ENCODE measurements around the gene TMEM238. TPM values are rescaled to one million over a fixed set of nuclear protein-coding genes. Genes with fewer than 3 reads are reported as not detected.

The TMEM238 gene
- total and polyA plus RNA-seq, 9 of the 15 experiments (the other 6 are each of a cell fraction or from before 2014, with no cell fraction given), result 0.18 to 5.1 (median 1.3) TPM; not detected in 4

DNA sequence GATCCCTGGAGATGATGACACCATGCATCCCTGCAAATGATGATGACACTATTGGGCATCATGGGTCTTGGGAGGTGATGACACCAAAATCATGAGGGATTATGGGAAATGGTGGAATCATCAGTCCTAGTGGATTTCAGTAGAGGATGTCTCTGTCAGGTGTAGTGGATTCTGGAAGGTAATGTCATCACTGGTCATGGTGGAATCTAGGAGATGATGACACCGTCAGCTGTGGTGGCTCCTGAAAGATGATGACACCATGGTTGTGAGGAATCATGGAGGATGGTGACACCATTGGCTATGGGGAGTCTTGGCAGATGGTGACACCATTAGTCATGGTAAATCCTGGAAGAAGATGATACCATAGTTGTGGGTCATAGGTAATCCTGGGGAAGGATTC, 47.1 kb upstream of the TMEM238 start (continued):
- TF ChIP-seq, protein P1, sequence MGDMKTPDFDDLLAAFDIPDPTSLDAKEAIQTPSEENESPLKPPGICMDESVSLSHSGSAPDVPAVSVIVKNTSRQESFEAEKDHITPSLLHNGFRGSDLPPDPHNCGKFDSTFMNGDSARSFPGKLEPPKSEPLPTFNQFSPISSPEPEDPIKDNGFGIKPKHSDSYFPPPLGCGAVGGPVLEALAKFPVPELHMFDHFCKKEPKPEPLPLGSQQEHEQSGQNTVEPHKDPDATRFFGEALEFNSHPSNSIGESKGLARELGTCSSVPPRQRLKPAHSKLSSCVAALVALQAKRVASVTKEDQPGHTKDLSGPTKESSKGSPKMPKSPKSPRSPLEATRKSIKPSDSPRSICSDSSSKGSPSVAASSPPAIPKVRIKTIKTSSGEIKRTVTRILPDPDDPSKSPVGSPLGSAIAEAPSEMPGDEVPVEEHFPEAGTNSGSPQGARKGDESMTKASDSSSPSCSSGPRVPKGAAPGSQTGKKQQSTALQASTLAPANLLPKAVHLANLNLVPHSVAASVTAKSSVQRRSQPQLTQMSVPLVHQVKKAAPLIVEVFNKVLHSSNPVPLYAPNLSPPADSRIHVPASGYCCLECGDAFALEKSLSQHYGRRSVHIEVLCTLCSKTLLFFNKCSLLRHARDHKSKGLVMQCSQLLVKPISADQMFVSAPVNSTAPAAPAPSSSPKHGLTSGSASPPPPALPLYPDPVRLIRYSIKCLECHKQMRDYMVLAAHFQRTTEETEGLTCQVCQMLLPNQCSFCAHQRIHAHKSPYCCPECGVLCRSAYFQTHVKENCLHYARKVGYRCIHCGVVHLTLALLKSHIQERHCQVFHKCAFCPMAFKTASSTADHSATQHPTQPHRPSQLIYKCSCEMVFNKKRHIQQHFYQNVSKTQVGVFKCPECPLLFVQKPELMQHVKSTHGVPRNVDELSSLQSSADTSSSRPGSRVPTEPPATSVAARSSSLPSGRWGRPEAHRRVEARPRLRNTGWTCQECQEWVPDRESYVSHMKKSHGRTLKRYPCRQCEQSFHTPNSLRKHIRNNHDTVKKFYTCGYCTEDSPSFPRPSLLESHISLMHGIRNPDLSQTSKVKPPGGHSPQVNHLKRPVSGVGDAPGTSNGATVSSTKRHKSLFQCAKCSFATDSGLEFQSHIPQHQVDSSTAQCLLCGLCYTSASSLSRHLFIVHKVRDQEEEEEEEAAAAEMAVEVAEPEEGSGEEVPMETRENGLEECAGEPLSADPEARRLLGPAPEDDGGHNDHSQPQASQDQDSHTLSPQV (IDR thresholded peaks at IDR 0.05), result no peak
- TF ChIP-seq U2AF1 (optimal IDR thresholded peaks at IDR 0.05; ENCODE audit: low read depth, low read length) (no peak), FUS (optimal IDR thresholded peaks at IDR 0.05; ENCODE audit: low read depth, low read length) (no peak), ZNF232 (CRISPR knock-in tag; IDR thresholded peaks at IDR 0.05) (no peak), ZKSCAN1 (IDR thresholded peaks at IDR 0.05; ENCODE audit: low read depth, low read length) (no peak), ZFP36 (IDR thresholded peaks at IDR 0.05; ENCODE audit: low read depth, low read length, partially characterized antibody) (no peak), CEBPG (CRISPR knock-in tag; IDR thresholded peaks at IDR 0.05) (no peak), CEBPG (tag; conservative IDR thresholded peaks at IDR 0.05 in 1 of 2, IDR thresholded peaks at IDR 0.05 in 1 of 2) (peak in 1 of 2 experiments; percentile 39; a peak in 1 of 4 replicates), ZKSCAN8 (CRISPR knock-in tag; IDR thresholded peaks at IDR 0.05) (no peak), PTRF (tag; IDR thresholded peaks at IDR 0.05) (no peak), XRCC4 (IDR thresholded peaks at IDR 0.05; ENCODE audit: extremely low read depth, insufficient read depth, insufficient read length) (no peak), CEBPB (tag; IDR thresholded peaks at IDR 0.05) (0 out of 2 replicates have a peak, but pooled peaks have one; percentile 11), ZNF347 (CRISPR knock-in tag; IDR thresholded peaks at IDR 0.05; ENCODE audit: low read depth) (no peak), MED1 (CRISPR knock-in tag; IDR thresholded peaks at IDR 0.05; ENCODE audit: borderline replicate concordance) (no peak), FOS (IDR thresholded peaks at IDR 0.05; ENCODE audit: extremely low read depth, insufficient read length) (no peak), POLR3A (IDR thresholded peaks at IDR 0.05; ENCODE audit: borderline replicate concordance, extremely low read depth, insufficient read depth, insufficient read length) (no peak), NCOA2 (IDR thresholded peaks at IDR 0.05; ENCODE audit: partially characterized antibody in 2 of 2) (no peak), HNRNPL (IDR thresholded peaks at IDR 0.05; ENCODE audit: low read depth, low read length) (no peak)
- TF ChIP-seq, protein P2, sequence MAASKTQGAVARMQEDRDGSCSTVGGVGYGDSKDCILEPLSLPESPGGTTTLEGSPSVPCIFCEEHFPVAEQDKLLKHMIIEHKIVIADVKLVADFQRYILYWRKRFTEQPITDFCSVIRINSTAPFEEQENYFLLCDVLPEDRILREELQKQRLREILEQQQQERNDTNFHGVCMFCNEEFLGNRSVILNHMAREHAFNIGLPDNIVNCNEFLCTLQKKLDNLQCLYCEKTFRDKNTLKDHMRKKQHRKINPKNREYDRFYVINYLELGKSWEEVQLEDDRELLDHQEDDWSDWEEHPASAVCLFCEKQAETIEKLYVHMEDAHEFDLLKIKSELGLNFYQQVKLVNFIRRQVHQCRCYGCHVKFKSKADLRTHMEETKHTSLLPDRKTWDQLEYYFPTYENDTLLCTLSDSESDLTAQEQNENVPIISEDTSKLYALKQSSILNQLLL (CRISPR knock-in tag; IDR thresholded peaks at IDR 0.05; ENCODE audit: borderline replicate concordance), result no peak
- TF ChIP-seq, protein P3, sequence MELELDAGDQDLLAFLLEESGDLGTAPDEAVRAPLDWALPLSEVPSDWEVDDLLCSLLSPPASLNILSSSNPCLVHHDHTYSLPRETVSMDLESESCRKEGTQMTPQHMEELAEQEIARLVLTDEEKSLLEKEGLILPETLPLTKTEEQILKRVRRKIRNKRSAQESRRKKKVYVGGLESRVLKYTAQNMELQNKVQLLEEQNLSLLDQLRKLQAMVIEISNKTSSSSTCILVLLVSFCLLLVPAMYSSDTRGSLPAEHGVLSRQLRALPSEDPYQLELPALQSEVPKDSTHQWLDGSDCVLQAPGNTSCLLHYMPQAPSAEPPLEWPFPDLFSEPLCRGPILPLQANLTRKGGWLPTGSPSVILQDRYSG (tag; conservative IDR thresholded peaks at IDR 0.05; ENCODE audit: low read depth), result no peak
- TF ChIP-seq, protein P4, sequence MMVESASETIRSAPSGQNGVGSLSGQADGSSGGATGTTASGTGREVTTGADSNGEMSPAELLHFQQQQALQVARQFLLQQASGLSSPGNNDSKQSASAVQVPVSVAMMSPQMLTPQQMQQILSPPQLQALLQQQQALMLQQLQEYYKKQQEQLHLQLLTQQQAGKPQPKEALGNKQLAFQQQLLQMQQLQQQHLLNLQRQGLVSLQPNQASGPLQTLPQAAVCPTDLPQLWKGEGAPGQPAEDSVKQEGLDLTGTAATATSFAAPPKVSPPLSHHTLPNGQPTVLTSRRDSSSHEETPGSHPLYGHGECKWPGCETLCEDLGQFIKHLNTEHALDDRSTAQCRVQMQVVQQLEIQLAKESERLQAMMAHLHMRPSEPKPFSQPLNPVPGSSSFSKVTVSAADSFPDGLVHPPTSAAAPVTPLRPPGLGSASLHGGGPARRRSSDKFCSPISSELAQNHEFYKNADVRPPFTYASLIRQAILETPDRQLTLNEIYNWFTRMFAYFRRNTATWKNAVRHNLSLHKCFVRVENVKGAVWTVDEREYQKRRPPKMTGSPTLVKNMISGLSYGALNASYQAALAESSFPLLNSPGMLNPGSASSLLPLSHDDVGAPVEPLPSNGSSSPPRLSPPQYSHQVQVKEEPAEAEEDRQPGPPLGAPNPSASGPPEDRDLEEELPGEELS (CRISPR knock-in tag; IDR thresholded peaks at IDR 0.05; ENCODE audit: borderline replicate concordance), result no peak

Measured in K562 (cell line).